CD4-positive, alpha-beta T cell treated with Interleukin-4 for 4 hours (primary cell): Measurements from ENCODE around the gene TMEM131L.
"Not testable (repeated sequence)": the region's sequence is repeated elsewhere in the genome, so short reads cannot be mapped to it uniquely, and the experiment has no call there.

ENCODE experiments used
- DNase-seq: peaks from one replicate; pipeline ENCODE4 v3.0.0-alpha.2; 2020

TMEM131L gene

GRCh38 chr4:153448003-153448731 is 18.0 kb upstream of the TMEM131L start:
- DNase-seq = no peak

- DNase-seq = no peak
These were observed 16.8 kb upstream of the TMEM131L start for GRCh38 chr4:153449338-153449737.

DNA sequence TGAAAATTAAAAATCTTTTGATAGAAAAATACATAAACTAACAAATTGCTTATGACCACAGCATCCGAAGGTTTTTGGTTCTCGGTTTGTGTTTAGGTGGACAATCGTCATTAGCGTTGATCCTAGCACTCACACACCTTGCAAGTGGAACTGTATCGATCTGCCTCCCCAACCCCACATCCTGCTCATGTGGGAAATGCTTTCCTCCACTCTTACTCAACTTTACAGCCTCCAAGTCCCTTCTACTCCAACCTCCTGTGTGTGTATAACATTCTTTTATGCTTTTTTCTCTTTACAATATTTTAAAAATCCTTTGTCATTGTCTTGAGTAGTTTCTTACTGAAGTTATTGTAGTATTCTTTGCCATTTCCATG is 15.6 kb upstream of the TMEM131L start:
- DNase-seq = no peak

GRCh38 chr4:153451145-153451544 is 15.0 kb upstream of the TMEM131L start:
- DNase-seq = not testable (repeated sequence)

DNA sequence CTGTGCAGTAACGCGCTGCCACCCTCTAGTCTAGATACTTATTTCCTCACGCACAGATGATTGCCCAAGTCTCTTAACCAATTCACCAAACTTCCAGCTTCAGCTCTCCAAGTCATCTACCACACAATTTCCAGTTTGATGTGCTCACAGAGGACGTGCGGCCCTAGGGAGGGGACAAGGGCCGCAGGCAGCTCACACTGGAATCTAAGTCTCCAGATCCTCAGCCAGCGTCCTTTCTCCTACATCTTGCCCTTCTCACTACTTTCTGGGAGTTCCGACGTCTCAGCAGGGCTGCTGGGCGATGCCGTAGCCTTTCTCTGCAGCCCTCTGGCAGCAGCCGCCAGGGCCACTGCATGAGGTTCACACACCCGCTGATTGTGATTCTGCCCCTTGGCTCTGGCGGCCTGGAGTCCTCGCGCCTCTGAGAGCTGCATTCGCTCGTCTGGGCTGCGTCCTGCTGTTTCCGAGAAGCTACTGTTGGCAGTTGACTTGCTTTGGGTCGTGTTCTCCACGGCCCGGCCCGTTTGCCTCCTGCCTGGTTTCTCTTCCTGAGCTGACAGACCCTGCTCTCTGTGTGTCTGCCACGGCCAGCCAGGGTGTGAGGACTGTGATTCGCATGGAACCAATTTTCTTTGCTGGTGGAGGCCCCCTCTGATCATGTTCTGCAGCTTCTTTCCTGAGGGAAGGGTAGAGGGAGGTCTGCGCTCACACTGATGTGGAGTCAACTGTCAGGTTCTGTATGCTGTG is 14.1 kb upstream of the TMEM131L start:
- DNase-seq = no peak

DNA sequence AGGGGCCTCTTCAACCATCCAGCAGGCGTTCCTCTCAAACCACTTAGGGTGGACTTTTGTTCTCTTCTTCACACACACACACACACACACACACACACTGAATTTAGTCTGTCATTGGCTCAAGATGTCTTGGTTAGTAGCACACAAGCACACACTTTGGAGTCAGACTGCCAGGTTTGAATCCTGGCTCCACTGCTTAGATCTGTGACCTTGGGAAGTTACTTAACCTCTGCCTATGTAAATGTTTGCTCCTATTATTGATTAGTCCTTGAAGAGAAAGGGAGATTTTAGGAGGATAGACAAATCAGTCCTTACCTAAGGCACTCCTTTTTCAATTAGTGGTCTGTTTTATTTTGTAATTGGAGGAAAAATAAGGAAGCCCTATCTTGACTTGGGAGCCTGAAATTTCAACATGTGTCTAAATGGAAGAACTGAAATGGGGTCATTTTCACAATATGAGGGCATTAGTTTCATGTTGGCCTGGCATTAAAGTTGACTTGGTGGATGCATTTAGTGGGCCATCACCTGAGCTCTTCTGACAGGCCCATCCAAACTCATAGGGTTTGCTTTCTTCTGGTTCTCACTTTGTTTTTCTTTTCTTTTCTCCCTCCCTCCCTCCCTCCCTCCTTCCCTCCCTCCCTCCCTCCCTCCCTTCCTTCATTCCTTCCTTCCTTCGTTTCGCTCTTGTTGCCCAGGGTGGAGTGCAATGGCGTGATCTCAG is 13.3 kb upstream of the TMEM131L start:
- DNase-seq = no peak

DNA sequence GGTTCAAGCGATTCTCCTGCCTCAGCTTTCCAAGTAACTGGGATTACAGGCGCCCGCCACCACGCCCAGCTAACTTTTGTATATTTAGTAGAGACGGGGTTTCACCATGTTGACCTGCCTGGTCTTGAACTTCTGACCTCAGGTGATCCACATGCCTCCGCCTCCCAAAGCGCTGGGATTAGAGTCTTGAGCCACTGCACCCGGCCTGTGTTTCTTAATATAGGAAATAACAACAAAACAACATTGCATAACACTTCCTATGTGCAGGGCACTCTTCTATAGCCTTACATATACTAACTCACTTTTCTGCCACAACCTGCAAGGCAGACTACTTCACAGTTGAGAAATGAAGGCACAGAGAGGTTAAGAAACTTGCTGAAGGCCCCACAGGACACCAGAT is 12.8 kb upstream of the TMEM131L start:
- DNase-seq = no peak

GRCh38 chr4:153458969-153459368 is 7.2 kb upstream of the TMEM131L start:
- no peak for DNase-seq

DNA sequence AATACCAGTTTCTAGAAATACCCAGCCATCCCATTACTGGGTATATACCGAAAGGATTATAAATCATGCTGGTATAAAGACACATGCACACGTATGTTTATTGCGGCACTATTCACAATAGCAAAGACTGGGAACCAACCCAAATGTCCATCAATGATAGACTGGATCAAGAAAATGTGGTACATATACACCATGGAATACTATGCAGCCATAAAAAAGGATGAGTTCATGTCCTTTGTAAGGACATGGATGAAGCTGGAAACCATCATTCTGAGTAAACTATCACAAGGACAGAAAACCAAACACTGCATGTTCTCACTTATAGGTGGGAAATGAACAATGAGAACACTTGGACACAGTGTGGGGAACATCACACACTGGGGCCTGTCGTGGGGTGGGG is 4.6 kb upstream of the TMEM131L start:
- DNase-seq = not testable (repeated sequence)

DNA sequence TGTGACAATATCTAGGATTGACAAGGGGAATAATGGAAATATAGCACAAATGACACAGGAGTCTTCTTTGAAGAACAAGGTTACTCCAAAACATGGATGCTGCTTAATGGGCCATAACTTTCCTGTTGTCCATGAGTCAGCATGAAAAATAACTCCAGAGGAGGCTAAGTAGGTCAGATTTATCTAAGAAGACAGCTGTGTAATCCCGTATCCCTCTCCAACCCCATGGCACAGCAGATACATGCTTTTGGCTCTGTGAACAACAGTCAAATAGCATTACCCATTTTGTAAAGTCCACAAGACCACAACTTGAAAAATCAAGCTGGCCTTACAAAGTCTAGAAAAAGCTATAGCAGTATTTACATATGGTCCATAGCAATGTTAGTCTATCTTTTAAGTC is 2.1 kb upstream of the TMEM131L start:
- no peak for DNase-seq

GRCh38 chr4:153465140-153465539 is 1.0 kb upstream of the TMEM131L start:
- DNase-seq = no peak

DNA sequence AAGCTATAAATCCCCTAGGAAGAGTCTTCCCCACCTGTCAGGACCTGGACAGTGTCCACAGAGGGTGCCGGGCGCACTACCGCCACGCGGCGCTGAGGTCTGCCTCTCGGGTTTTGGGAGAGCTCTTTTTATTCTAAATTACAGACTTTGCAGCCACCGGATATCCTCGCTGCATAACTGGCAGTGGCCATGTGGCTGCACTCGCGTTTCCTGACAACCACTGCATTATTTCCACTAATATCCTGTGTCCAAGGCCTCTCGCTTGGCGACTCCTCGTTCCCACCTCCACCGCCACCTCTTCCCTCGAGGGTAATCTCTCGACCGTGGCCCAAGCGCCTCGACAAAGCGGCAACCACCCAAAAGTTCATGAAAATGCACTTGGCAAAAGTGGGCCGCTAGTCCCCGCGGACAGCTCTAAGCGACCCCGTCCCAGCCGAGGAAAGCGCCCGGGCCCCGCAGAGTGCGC is 512 bp upstream of the TMEM131L start:
- no peak for DNase-seq

- peak; percentile 42 for DNase-seq
These were observed 1.1 kb downstream of the TMEM131L start for GRCh38 chr4:153466949-153467896.

GRCh38 chr4:153467897-153468262 is 1.7 kb downstream of the TMEM131L start:
- DNase-seq = peak; percentile 72

GRCh38 chr4:153468587-153468986 is 2.4 kb downstream of the TMEM131L start:
- no peak for DNase-seq

DNA sequence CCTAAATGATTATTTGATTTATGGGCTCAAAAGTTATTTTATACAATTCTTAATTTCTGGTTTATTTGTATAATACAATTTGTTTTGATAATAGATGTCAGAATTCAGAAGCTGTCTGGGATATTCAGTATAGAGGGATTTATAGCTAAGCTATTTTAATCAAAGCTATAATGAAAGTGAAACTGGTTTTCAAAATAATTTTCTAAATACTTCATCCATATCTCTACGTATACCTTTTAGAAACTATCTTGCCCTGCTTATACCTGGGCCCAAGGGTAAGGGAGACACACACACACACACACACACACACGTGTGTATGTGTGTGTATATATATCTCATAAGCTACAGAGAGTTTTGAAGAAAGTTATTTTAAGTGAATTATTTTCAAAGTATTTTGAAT is 2.9 kb downstream of the TMEM131L start:
- DNase-seq = no peak

DNA sequence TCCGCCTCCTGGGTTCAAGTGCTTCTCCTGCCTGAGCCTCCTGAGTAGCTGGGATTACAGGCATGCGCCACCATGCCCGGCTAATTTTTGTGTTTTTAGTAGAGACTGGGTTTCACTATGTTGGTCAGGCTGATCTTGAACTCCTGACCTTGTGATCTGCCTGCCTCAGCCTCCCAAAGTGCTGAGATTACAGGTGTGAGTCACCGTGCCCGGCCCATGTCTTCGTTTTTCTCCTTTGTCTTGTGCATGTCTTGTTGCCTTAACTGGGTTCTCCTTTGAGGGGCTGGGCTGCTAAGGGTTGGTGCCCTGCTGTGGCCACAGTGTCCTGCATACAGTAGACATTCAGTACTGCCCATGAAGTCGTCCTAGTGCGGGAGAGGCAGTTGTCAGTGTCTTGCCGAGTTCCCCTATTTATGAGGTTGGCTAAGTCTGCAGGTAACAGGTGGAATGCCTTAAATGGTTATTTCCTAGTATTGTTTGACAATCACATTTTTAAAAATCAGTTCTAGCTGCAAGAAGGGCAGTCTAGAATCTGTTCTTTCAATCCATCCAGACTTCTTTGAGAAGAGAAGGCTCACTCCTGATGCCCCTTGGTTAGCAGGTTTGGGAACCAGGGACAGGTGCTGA is 5.0 kb downstream of the TMEM131L start:
- DNase-seq = not testable (repeated sequence)

DNA sequence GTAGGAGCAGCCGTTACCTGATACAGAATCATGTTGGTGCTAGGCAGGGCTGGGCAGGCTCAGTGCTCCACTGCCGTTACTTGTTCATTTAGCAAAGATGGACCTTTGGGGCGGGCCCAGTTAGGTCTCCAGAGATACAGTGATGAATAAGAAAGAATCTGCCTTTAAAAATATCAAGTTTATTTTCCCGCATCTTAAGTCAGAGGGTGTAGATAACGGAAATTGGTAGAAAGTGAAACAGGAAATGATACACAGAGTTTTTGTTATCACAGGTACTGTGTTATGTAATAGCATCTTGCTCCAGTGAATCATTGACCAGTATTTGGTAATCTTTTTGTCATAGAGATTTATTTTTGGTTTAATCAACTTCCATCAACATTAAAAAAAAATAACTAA is 5.5 kb downstream of the TMEM131L start:
- DNase-seq = peak; percentile 83

DNA sequence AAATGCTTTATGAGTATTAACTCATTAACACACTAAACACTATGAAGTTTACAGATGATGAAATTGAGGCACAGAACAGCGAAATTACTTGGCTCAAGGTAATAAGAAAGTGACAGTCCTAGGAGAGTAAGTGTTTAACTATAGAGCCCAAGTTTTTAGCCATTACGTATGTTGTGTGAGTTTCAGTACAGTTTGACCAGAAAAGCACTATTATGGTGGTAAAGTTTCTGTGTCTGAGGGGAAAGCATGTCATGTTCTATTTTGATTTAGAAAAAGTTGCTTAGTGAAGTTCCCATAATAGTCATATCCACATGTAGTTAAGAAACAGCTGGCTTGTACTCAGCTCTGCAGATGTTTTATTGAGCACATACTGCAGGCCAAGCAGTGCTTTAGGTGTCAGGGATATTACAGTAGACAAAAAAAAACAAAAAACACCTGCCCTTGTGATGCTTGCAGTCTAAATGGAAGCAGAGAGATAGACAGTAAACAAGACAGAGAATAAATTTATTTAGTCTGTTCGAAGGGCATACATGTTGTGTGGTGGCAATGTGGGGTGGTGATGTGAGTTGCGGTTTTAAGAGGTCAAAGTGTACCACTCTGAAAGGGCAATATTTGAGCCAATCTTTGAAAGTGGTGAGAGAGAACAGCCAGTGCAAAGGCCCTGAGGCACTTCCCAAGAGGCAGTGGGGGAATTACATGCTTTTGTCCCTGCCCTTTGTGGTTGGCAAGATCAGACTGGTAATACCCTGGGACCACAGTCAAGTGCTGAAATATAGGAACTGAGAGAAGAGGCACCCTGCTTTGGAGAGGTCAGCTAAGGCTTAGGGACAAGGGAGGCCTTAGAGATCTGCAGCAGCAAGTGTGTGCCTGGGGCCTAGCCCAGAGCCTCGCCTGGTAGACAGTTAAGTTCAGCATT is 6.2 kb downstream of the TMEM131L start:
- DNase-seq = no peak

DNA sequence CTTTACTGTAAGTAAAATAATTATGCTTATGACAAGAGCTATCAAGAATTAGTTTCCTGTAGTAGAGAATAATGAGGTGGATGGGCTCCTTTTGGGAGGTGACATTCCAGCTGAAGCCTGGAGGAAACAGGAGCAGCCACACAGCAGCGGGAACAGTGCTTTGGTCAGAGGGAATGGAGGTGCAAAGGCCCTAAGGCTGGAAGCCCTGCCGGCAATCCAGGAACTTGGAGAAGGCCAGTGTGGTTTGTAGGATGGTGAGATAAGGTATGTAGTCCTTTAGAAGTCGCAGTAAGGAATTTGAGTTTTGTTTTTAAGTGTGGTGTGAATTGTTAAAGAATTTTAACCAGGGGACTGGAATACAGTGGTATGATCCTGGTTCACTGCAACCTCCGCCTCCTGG is 8.1 kb downstream of the TMEM131L start:
- no peak for DNase-seq
